NCI-H1417 (cell line): ENCODE results near the gene DENND5A.
"Not testable (repeated sequence)": the region's sequence is repeated elsewhere in the genome, so short reads cannot be mapped to it uniquely, and the experiment has no call there.

Experiments
- DNase-seq, 3 experiments: peaks; one replicate each; lab custom pipeline; 2025; lab: John Stamatoyannopoulos, UW

DENND5A gene

GRCh38 chr11:9210922-9211320, 54.2 kb downstream of the DENND5A start:
- no peak for DNase-seq

GRCh38 chr11:9210224-9210921, 54.8 kb downstream of the DENND5A start:
- DNase-seq, result no peak

GRCh38 chr11:9209604-9210003, 55.5 kb downstream of the DENND5A start:
- DNase-seq, result not testable (repeated sequence)

- DNase-seq, result peak in 1 of 3 experiments; percentile 57
These were observed 56.2 kb downstream of the DENND5A start for GRCh38 chr11:9208726-9209501.

- DNase-seq, result no peak
These were observed 57.9 kb downstream of the DENND5A start for GRCh38 chr11:9207229-9207628.

- no peak for DNase-seq
These were observed 58.7 kb downstream of the DENND5A start for GRCh38 chr11:9206496-9206895.

- DNase-seq, result no peak
These were observed 61.3 kb downstream of the DENND5A start for GRCh38 chr11:9203691-9204311.

GRCh38 chr11:9201372-9202162, 63.6 kb downstream of the DENND5A start:
- no peak for DNase-seq

- no peak for DNase-seq
These were observed 64.7 kb downstream of the DENND5A start for GRCh38 chr11:9200471-9200870.

- no peak for DNase-seq
These were observed 71.8 kb downstream of the DENND5A start for GRCh38 chr11:9193316-9193715.

GRCh38 chr11:9192561-9192960, 72.6 kb downstream of the DENND5A start:
- no peak for DNase-seq

- not testable (repeated sequence) for DNase-seq
These were observed 74.7 kb downstream of the DENND5A start for GRCh38 chr11:9190326-9191016.

GRCh38 chr11:9188860-9189259, 76.3 kb downstream of the DENND5A start:
- not testable (repeated sequence) for DNase-seq

- no peak for DNase-seq
These were observed 77.5 kb downstream of the DENND5A start for GRCh38 chr11:9187616-9188015.

- no peak for DNase-seq
These were observed 80.6 kb downstream of the DENND5A start for GRCh38 chr11:9184516-9184915.

- DNase-seq, result no peak
These were observed 82.8 kb downstream of the DENND5A start for GRCh38 chr11:9182180-9182871.

- DNase-seq, result no peak
These were observed 84.4 kb downstream of the DENND5A start for GRCh38 chr11:9180784-9181183.

- no peak for DNase-seq
These were observed 86.0 kb downstream of the DENND5A start for GRCh38 chr11:9179141-9179540.

- DNase-seq, result no peak
These were observed 86.4 kb downstream of the DENND5A start for GRCh38 chr11:9178716-9179115.

GRCh38 chr11:9177438-9178091, 87.6 kb downstream of the DENND5A start:
- DNase-seq, result no peak
